Embryonic facial prominence (tissue), 1 donor: ENCODE measurements around the gene WDHD1.
A peak's percentile ranks its signal among the peaks of the same experiment; 100 is the strongest.
"Not testable (repeated sequence)": the region's sequence is repeated elsewhere in the genome, so short reads cannot be mapped to it uniquely, and the experiment has no call there.

Source experiments
- DNase-seq: peaks from one replicate; pipeline ENCODE4 v3.0.0-alpha.2; 2016; ENCODE audit errors: extremely low spot score

Gene WDHD1, protein sequence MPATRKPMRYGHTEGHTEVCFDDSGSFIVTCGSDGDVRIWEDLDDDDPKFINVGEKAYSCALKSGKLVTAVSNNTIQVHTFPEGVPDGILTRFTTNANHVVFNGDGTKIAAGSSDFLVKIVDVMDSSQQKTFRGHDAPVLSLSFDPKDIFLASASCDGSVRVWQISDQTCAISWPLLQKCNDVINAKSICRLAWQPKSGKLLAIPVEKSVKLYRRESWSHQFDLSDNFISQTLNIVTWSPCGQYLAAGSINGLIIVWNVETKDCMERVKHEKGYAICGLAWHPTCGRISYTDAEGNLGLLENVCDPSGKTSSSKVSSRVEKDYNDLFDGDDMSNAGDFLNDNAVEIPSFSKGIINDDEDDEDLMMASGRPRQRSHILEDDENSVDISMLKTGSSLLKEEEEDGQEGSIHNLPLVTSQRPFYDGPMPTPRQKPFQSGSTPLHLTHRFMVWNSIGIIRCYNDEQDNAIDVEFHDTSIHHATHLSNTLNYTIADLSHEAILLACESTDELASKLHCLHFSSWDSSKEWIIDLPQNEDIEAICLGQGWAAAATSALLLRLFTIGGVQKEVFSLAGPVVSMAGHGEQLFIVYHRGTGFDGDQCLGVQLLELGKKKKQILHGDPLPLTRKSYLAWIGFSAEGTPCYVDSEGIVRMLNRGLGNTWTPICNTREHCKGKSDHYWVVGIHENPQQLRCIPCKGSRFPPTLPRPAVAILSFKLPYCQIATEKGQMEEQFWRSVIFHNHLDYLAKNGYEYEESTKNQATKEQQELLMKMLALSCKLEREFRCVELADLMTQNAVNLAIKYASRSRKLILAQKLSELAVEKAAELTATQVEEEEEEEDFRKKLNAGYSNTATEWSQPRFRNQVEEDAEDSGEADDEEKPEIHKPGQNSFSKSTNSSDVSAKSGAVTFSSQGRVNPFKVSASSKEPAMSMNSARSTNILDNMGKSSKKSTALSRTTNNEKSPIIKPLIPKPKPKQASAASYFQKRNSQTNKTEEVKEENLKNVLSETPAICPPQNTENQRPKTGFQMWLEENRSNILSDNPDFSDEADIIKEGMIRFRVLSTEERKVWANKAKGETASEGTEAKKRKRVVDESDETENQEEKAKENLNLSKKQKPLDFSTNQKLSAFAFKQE

DNA sequence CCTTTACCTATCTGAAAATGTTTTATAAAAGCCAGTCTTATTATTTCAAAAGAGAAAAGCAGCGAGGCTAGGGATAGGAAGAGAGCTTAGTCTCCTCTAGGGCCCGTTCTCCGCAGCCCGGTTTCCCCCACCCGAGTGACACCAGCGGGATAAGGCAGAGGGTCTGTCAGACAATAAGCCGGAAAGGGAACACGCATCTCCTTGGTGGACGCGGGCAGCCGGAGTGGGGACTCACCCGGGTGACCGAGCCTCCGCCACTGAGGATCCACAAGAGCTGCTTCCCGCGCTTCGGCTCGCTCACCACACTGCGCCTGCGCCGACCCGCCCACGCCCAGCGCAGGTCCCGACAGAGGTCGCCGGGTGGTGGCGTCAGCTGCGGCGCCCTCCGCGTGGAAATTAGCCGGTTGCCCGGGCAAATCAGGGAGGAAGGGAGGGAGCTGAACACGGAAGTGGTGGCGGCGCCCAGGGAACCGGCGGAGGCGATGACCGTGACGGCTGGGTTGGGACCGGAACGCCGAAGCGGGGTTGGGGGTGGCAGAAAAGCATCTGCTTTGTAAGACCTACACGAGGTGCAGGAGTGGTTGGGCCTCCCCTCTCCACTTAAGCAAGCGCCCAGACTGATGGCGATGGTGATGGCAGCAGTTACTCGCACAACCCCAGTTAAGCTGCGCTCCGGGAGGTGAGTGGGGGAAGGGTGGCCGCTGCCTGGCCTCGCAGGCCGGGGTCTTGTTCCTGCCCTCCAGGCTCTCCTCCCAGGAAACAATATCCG, at the start of gene WDHD1, which contains the start of gene SOCS4:
Gene WDHD1 (minus strand): TSS at position 307 of the 769 bp plus-strand sequence. CDS start 312 bp downstream, outside the sequence.
Gene SOCS4 (plus strand): TSS at position 444 of the 769 bp plus-strand sequence. CDS start 15,806 bp downstream, outside the sequence.
- DNase-seq = peak; percentile 83

DNA sequence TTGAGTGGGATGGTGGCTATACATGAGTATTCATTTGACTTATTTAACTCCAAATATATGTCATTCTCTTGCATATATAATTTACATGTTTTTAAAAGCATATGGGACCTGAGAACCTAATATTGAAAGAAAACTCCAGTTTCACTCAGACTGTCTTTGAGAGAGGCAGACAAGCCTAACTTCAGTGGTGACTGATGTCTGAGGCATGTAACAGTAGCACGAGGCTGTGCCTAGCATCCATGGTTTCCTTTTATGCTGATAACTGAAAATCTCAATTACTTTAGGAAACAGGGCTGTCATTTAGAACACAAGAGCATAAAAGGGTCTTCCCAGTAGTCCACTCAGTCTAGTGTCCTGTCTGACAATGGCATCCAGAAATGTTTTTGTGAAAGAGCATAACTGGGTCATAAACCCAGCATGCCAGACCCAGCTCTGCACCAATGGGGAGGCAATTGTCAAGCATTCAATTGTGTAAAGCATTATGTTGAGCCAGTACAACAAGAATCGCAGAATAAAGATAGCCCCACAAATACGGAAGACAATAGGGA, 48.8 kb upstream of the WDHD1 start:
- DNase-seq = no peak

DNA sequence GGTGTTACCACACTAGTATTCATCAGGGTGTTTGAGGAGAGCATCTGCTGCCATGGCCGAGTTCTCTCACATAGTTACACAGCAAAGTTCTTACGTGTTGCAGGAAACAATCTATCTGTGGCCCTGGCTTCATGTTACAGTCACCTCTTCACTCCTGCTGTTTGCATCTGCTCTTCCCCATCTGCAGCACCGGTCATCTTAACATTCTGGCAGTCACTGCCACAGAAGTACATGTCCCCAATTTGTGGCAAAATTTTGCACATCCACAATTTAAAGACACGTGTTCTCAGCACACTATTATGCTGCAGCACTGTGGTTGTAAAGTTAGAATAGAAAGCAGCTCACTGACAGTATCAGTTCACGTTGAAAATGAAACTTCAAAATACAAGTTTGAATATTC, 47.8 kb upstream of the WDHD1 start:
- no peak for DNase-seq

DNA sequence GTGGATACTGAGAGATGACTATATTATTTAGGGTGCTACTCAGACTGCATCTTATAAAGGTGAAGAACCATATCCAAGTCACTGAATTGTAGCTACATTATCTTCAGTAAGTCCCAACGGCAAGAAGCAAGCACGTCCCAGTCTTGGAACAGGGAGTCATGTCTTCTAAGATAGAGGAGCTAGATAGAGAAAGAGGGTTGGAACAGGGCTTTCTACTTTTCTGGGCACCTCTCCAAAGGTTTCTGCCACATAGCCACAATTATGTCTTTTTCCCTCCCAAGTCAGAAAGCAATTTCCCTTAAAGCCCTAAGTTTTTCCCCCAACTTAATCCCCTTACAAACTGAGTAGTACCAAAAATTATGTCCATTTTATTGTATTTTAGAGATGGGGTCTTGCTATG, 47.0 kb upstream of the WDHD1 start:
- DNase-seq = no peak

- DNase-seq = no peak
Measured at GRCh38 chr14:55071870-55072640, 45.2 kb upstream of the WDHD1 start.

- no peak for DNase-seq
Measured at GRCh38 chr14:55070981-55071411, 44.1 kb upstream of the WDHD1 start.

DNA sequence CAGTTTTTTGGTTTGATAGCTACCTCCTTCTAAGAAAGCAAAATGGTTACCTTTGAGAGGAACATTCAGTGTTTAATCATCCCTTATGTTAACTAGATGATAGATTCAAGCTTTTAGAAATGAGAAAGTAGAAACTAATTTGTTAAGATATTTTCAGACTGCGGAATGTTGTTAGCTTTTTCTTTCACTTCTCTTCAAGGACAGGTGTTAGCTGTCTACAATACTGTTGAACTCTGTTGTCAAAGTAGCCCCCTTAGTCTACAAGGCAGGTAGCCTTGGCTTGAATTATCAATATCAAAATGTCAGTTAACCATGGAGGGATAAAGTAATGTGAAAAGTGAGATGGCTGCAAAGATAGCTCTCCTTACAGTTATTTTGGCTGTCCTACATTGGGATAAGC, 39.3 kb upstream of the WDHD1 start:
- DNase-seq = no peak

GRCh38 chr14:55065411-55065810, 38.5 kb upstream of the WDHD1 start:
- no peak for DNase-seq

GRCh38 chr14:55064896-55065295, 38.0 kb upstream of the WDHD1 start:
- not testable (repeated sequence) for DNase-seq

GRCh38 chr14:55062517-55063351, 35.8 kb upstream of the WDHD1 start:
- no peak for DNase-seq

DNA sequence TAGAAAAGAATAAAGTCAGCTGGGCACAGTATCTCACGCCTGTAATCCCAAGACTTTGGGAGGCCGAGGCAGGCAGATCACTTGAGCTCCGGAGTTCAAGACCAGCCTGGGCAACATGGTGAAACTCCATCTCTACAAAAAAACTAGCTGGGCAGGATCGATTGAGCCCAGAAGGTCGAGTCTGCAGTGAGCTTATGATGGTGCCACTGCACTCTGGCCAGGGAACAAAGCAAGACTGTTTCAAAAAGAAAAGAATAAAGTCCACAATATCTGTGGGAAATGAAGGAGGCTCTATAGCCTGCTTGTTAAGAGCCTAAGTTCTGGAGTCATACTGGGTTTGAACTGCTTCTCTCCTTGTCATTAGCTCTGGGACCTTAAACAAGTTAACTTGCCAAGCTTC, 32.4 kb upstream of the WDHD1 start:
- no peak for DNase-seq

GRCh38 chr14:55057919-55058318, 31.0 kb upstream of the WDHD1 start:
- no peak for DNase-seq

DNA sequence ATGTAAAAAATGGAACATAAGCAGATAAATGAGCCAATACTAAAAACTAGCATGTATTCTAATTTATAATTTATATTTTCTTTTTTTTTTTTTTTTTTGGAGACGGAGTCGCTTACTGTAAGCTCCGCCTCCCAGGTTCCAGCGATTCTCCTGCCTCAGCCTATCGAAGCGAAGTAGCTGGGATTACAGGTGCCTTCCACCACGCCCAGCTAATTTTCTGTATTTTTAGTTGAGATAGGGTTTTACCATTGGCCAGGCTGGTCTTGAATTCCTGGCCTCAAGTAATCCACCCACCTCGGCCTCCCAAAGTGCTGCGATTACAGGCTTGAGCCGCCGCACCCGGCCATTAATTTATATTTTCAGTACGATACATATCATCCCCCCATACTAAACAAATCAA, 27.2 kb upstream of the WDHD1 start:
- no peak for DNase-seq

- no peak for DNase-seq
Measured at GRCh38 chr14:55053500-55053899, 26.6 kb upstream of the WDHD1 start.

DNA sequence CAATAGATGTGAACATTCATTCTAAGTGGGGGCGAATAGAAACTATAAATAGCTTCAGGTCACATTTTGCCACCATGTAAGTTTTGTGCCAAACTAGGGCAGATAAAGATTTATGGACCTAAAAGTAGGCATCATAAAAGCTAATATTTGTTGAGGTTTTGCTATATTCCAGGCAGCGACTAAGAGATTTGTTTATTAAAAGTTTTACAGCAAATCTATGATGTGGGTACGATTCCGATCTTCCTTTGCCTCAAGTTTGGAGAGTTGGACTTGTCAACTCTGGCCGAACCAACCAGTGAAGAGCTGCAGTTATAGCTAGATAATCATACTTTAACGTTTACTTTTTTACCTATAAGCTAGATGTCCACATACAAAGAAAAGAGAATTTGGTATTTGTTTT, 26.1 kb upstream of the WDHD1 start:
- no peak for DNase-seq

- peak; percentile 37 for DNase-seq
Measured at GRCh38 chr14:55052269-55052930, 25.5 kb upstream of the WDHD1 start.

- DNase-seq = peak; percentile 92
Measured at GRCh38 chr14:55051423-55052268, 24.7 kb upstream of the WDHD1 start, which contains the start of gene MAPK1IP1L. MAPK1IP1L (plus strand) TSS chr14:55051647; CDS start chr14:55061684, 10,037 bp downstream.

GRCh38 chr14:55051165-55051422, 24.2 kb upstream of the WDHD1 start:
- DNase-seq = no peak
